Measurements from ENCODE around the gene LYPLAL1.

Gene LYPLAL1

GRCh38 chr1:219173758-219174459, at the start of gene LYPLAL1:
Gene LYPLAL1 (plus strand): TSS chr1:219173878. CDS start chr1:219173891, 13 bp downstream.
- Histone ChIP-seq H3K9ac (peak within 1 kb of the TSS; percentile 82), H3K4me3 (IDR thresholded peaks at IDR 0.05; ENCODE audit: insufficient read depth, low read depth, low read length) (peak within 1 kb of the TSS; percentile 58), H3K36me3 (ENCODE audit: insufficient read depth) (no peaks in the 10 kb centered on the region), H4K20me1 (ENCODE audit: insufficient read depth) (no peaks in the 10 kb centered on the region), H3K4me1 (ENCODE audit: low read depth, poor library complexity, severe bottlenecking) (peaks cover 20% of the 10 kb centered on the region), H3K4me2 (peak within 1 kb of the TSS; percentile 97), H3K79me2 (ENCODE audit: insufficient read depth, low read depth) (peaks cover 19% of the 10 kb centered on the region), H3K27me3 (ENCODE audit: insufficient read depth, low read depth) (no peaks in the 10 kb centered on the region), H3K27ac (peak within 1 kb of the TSS; percentile 71), H2AFZ (ENCODE audit: low read depth) (peak within 1 kb of the TSS; percentile 88)
- TF ChIP-seq, protein P1, sequence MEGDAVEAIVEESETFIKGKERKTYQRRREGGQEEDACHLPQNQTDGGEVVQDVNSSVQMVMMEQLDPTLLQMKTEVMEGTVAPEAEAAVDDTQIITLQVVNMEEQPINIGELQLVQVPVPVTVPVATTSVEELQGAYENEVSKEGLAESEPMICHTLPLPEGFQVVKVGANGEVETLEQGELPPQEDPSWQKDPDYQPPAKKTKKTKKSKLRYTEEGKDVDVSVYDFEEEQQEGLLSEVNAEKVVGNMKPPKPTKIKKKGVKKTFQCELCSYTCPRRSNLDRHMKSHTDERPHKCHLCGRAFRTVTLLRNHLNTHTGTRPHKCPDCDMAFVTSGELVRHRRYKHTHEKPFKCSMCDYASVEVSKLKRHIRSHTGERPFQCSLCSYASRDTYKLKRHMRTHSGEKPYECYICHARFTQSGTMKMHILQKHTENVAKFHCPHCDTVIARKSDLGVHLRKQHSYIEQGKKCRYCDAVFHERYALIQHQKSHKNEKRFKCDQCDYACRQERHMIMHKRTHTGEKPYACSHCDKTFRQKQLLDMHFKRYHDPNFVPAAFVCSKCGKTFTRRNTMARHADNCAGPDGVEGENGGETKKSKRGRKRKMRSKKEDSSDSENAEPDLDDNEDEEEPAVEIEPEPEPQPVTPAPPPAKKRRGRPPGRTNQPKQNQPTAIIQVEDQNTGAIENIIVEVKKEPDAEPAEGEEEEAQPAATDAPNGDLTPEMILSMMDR (conservative IDR thresholded peaks at IDR 0.05; ENCODE audit: low read depth, low read length), result no peak

DNA sequence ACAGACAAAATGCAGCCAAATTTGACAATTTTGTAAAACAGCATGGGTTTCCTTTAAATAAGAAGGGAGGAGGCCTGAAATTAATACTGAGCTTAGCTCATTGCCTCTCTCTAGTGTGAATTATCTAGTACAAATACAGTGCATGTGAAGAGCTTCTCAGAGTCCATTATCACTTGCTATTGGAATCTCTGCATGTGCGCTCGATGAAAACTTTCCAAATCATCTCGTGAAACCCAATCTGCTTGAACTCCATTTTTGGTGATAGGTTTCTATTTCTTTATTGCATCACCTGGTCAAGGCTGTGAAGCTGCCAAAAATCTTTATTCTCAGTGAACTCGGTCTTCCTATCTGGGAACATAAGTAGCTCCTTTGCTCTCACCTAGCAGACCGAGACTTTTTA, 49.5 kb upstream of the LYPLAL1 start:
- Histone ChIP-seq H3K79me2 (ENCODE audit: insufficient read depth, low read depth) (no peaks in the 10 kb centered on the region), H3K27me3 (ENCODE audit: insufficient read depth, low read depth) (no peaks in the 10 kb centered on the region), H3K4me2 (no peak overlapping the region), H3K4me3 (IDR thresholded peaks at IDR 0.05; ENCODE audit: insufficient read depth, low read depth, low read length) (no peak overlapping the region), H4K20me1 (ENCODE audit: insufficient read depth) (no peaks in the 10 kb centered on the region), H3K27ac (no peak overlapping the region), H2AFZ (ENCODE audit: low read depth) (no peak overlapping the region), H3K9ac (no peak overlapping the region), H3K36me3 (ENCODE audit: insufficient read depth) (no peaks in the 10 kb centered on the region), H3K4me1 (ENCODE audit: low read depth, poor library complexity, severe bottlenecking) (no peaks in the 10 kb centered on the region)
- TF ChIP-seq, protein P1 (conservative IDR thresholded peaks at IDR 0.05; ENCODE audit: low read depth, low read length), result no peak

GRCh38 chr1:219125342-219125741, 48.3 kb upstream of the LYPLAL1 start:
- no peaks in the 10 kb centered on the region for H3K4me1 ChIP-seq (ENCODE audit: low read depth, poor library complexity, severe bottlenecking)
- H3K79me2 ChIP-seq (ENCODE audit: insufficient read depth, low read depth), result no peaks in the 10 kb centered on the region
- no peak overlapping the region for H2AFZ ChIP-seq (ENCODE audit: low read depth)
- H3K4me2 ChIP-seq, result no peak overlapping the region
- no peaks in the 10 kb centered on the region for H4K20me1 ChIP-seq (ENCODE audit: insufficient read depth)
- TF ChIP-seq, protein P1 (conservative IDR thresholded peaks at IDR 0.05; ENCODE audit: low read depth, low read length), result no peak
- no peak overlapping the region for H3K9ac ChIP-seq
- H3K27me3 ChIP-seq (ENCODE audit: insufficient read depth, low read depth), result no peaks in the 10 kb centered on the region
- no peak overlapping the region for H3K27ac ChIP-seq
- no peak overlapping the region for H3K4me3 ChIP-seq (IDR thresholded peaks at IDR 0.05; ENCODE audit: insufficient read depth, low read depth, low read length)
- no peaks in the 10 kb centered on the region for H3K36me3 ChIP-seq (ENCODE audit: insufficient read depth)

DNA sequence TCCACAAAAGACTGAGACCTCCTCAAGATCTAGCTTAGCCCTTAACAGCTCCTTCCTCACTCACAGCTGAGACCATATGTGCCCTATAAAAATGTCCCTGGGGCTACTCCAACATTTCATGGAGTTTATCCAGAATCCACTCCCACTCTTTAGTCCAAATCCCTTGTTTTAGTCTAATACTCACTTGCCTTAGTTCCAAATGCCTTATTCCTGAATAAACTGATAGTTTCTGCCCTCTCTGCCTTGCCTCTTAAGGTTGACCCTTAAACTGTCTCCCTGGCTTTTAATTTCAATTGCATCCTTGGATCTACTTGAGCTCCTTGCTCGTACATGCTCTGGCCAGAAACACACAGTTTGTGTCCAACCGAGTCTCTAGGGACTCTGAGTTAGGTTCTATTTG, 47.3 kb upstream of the LYPLAL1 start:
- no peaks in the 10 kb centered on the region for H3K79me2 ChIP-seq (ENCODE audit: insufficient read depth, low read depth)
- H3K9ac ChIP-seq, result no peak overlapping the region
- TF ChIP-seq, protein P1 (conservative IDR thresholded peaks at IDR 0.05; ENCODE audit: low read depth, low read length), result no peak
- H3K4me2 ChIP-seq, result no peak overlapping the region
- no peaks in the 10 kb centered on the region for H3K4me1 ChIP-seq (ENCODE audit: low read depth, poor library complexity, severe bottlenecking)
- H4K20me1 ChIP-seq (ENCODE audit: insufficient read depth), result no peaks in the 10 kb centered on the region
- no peak overlapping the region for H2AFZ ChIP-seq (ENCODE audit: low read depth)
- no peaks in the 10 kb centered on the region for H3K36me3 ChIP-seq (ENCODE audit: insufficient read depth)
- no peak overlapping the region for H3K4me3 ChIP-seq (IDR thresholded peaks at IDR 0.05; ENCODE audit: insufficient read depth, low read depth, low read length)
- H3K27ac ChIP-seq, result no peak overlapping the region
- no peaks in the 10 kb centered on the region for H3K27me3 ChIP-seq (ENCODE audit: insufficient read depth, low read depth)

Data from KMS-11 (cell line).